HuH-7.5 (cell line): ENCODE results near the gene CD7.
A peak's percentile ranks its signal among the peaks of the same experiment; 100 is the strongest.
"Not testable (repeated sequence)": the region's sequence is repeated elsewhere in the genome, so short reads cannot be mapped to it uniquely, and the experiment has no call there.

Experiments used
- DNase-seq: peaks from one replicate; pipeline ENCODE4 v3.0.0; 2011; ENCODE audit warnings: low spot score

The CD7 gene

DNA sequence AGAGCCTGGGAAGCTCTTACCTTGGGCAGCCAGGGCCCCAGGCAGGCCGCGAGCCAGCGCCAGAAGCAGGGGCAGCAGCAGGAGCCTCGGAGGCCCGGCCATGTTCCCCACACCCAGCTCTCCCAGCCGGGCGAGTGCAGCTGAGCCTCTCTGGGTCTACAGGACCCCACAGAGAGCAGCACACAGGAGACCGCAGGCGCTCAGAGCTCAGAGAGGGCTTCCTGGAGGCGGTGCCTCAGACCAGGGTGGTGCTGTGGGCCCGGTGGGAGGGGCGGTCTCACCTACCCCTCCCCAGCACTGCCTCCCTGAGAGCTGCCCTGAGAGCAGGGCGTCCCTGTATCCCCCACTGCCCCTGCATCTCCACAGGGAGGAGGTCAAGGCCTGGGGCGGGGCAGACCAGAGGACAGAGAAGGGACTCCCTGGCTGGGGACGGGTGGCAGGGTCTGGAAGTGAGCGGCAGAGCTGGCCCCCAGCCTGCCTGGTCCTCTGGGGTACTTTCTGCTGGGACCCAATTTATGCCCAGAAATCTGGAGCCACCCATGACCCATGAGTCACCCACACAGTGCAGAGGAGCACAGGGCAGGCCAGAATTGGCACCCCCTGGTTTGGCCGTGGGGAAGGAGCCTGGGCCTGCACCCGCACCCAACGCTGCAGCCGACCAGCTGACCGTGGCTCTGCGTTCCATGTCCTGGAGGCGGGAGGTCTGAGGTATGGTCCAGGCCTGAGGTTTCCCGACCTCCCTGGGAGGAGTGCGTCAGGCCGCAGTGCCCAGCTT, at the start of gene CD7:
CD7 (minus strand) TSS at position 215 of the 775 bp plus-strand sequence; CDS start at position 102, 113 bp downstream.
- DNase-seq = no peak

- DNase-seq = no peak
Measured at GRCh38 chr17:82366749-82367148, 49.3 kb upstream of the CD7 start.

DNA sequence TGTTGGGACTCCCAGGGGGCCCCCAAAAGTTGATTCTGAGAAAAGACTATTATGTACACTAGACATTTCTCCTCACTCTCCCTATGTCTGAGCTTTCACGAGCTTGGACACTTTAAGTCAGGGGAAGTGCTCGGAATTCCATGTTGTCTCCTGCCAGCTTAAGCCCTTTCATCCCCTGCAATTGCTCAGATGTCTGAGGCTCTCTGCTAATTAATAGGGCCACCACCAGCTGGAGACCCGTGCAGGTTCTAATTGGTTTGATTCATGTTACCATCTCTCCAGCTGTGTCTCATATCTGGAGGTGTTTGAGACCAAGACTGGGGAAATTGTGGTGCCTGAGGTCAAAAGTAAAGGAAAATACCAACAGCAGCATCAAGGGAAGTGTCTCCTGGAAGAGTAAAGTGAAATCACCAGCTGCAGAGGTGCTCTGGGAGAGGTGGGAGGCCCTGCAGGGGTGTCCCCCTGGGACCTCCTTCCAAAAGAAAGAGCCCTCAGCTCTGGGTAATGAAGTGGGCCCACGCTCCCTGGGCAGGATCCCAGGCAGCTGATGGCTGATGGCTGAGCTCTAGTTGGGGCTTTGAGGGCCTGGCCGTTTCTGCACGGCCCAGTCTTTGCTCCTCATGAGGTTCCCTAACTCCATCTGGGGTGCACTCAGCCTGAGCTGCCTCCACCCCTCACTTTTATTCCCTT, 48.3 kb upstream of the CD7 start:
- DNase-seq = no peak

DNA sequence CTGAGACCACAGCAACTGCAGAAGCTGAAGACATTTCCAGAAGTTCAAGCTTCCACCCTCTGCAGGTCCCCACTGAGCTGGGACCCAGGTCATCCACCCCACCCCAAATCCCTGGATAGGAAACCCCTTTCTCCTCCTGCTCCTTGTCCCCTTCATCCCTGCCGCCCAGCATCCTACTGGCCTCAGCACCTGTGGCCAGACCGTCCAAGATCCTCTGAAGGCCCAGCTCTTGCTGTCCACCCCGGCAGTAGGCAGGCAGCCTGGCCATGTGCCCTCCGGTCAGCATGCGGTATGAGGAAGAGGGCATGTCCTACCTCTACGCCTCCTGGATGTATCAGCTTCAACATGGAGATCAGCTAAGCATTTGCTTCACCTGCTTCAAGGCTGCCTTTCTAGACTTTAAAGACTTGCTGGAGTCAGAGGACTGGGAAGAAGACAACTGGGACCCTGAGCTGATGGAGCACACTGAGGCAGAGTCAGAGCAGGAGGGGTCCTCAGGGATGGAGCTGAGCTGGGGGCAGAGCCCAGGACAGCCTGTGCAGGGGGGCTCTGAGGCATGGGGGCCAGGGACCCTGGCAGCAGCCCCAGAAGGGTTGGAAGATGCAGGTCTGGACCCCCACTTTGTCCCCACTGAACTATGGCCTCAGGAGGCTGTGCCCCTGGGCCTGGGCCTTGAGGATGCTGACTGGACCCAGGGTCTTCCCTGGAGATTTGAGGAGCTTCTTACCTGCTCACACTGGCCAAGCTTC, 44.7 kb upstream of the CD7 start:
- no peak for DNase-seq

GRCh38 chr17:82359451-82360074, 42.2 kb upstream of the CD7 start:
- not testable (repeated sequence) for DNase-seq

- DNase-seq = no peak
Measured at GRCh38 chr17:82358465-82359350, 41.3 kb upstream of the CD7 start, which contains the start of gene TEX19. TEX19 (plus strand) TSS chr17:82359247; CDS start chr17:82362151, 2,904 bp downstream.

DNA sequence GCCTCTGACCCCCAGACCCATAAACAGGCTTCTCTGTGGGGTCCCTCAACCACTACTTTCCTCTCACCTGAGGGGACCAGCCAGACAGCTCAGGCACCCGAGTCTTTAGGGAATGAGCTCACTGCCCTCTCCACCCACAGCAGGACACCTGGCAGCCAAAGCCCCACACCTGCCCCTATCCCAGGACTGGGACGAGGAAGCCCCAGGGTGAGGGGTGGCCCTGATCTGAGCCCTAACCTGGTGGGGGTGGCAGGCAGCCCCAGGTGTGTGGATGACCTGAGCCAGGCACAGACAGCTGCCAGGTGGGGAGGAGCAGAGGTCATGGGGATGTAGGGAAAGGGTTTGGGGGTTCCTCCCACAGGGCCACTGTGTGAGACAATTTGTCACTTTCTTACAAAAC, 40.0 kb upstream of the CD7 start:
- DNase-seq = no peak

DNA sequence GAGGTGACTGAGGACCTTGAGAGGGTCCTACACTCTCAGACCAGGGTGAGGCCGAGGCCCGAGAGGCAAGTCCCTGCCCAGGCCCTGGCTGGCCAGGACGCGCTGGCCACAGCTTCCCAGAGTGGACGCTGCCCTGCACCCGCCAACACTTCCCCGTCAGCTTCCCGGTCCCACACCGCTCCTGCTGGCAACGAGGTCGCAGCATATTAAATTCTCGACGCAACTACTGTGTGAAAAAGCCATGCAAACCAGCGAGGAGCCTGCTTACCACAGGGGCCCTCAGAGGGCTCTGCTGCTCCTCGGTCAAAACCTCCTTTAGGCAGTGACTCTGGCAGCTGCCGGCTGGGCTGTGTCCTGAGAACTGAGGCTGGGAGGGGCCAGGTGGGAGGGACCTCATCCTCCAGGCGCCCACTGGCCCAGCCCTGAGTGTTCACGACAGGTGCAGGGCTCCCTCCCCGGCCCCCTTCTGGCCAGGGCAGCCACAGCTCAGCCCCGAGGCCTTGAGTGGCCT, 39.5 kb upstream of the CD7 start:
- DNase-seq = no peak

DNA sequence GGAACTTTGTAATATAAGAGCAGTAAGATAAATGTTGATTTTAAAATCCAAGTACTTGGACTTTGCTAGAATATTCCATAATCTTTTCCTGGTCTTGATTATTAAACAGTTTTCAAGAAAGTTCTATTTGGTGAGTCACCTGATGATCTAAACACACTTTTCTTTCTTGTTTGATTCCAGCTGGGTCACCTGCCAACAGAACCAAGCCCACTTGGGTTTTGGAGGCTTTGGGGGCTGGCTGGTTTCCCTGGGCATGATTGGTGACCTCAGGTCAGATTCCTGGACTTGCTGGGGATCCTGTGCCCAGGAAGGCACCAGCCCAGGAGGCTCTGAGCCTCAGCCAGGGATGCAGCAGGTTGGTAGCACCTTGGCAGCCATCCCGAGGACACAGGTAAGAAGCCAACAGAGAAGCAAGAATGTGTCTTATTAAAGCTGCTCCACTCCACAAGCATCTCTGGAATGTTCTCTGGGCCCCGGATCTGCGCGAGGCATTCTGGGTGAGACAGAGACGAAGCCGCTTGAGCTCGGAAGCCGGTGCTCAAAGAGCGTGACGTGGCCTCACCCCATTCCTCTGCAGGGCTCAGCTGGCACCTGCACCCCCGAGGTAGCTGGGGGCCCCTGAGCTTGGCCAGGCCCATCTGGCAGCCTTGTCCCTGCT, 38.5 kb upstream of the CD7 start:
- DNase-seq = no peak

- DNase-seq = no peak
Measured at GRCh38 chr17:82354804-82355308, 37.4 kb upstream of the CD7 start.

GRCh38 chr17:82353484-82353883, 36.1 kb upstream of the CD7 start:
- DNase-seq = no peak

GRCh38 chr17:82351713-82352488, 34.5 kb upstream of the CD7 start:
- peak; percentile 81 for DNase-seq

DNA sequence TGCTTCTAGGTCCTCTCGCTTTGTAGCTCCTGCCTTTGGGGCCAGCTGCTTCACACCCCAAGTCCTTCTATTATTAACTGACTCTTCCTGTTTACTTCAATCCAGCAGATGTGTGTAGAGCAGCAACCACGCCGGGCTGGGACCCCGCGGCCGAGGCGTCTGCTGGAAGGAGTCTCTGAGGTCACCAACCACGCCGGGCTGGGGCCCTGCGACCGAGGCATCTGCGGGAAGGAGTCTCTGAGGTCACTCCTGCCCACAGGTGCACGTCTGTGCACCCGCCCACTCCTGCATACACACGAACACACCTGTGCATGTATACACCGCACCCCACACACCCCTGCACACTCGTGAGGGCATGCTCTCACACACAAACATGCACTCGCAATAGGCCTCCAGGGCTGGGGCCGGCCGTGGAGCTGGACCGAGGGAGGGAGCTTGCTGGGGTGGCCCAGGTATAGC, 33.9 kb upstream of the CD7 start:
- no peak for DNase-seq

DNA sequence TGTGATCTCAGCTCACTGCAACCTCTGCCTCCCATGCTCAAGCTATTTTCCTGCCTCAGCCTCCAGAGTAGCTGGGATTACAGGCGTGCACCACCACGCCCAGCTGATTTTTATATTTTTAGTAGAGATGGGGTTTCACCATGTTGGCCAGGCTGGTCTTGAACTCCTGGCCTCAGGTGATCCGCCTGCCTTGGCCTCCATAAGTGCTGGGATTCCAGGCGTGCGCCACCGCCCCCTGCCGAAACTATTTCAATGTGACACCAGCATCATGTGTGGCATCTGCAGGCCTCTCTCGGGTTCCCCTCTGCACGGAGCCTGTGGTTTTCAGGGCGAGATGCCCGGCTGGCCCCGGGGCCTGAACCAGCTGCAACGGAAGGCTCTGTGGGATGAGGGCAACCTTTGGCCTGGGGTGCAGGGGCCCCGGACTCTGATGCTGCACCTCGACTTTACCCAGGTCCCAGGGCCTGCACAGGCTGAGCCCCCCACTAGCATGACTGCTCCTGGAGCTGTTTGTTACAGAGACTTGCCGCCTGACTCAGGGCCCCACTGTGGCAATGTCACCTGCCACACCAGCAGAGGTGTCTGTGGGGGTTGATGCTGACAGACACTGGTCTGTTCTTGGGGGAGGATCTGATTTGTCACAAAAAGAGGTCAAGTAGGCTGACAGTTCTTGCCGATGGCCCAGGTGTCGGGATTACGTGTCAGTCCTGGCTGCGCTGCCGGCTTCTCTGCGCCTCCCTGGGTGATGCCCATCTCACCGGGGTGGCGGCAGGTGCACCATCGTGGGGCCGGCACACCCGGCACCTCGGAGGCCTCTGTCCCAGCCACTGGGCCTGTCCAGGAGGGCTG, 33.0 kb upstream of the CD7 start:
- no peak for DNase-seq

DNA sequence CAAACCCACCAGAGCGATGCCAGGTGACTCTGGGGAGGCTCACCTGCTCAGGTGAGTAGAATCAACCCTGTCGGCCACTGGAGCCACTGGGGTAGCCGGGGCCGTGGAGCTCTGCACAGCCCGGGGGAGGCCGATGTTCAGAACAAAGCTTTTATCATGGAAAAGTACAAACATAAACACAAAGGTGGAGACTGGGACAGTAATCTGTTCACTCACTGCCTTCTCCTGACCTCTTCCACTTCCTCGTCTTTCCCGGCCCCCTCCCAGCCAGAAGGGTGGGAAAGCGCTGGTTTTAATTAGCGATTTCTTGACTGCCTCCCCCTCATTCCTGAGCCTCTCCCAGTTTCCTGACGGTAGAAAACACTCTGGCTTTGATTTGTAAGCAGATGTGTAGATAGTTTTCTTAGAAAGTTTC, 31.9 kb upstream of the CD7 start:
- DNase-seq = no peak

GRCh38 chr17:82348866-82349265, 31.5 kb upstream of the CD7 start:
- no peak for DNase-seq

DNA sequence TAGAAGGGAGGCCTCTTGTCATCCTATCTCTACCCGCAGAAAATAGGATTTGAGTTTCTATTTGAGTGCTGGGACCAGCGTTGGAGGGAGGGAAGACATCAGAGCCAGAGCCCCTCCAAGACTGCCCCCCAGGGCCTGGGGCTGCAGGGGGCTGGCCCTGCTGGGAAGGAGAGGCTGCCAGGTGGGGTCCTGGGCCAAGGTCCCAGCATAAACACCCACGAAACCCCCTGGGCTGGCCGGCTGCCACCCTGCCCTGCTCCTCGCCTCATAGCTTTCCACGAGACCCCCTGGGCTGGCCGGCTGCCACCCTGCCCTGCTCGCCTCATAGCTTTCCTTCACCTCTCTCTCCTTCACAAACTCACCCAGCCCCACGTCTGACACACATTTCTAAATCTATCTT, 31.0 kb upstream of the CD7 start:
- DNase-seq = no peak

- not testable (repeated sequence) for DNase-seq
Measured at GRCh38 chr17:82347994-82348393, 30.6 kb upstream of the CD7 start.
